Lower lobe of right lung (tissue), 2 donors: Measurements from ENCODE around the gene DYNC1I2. TPM values are rescaled to one million over a fixed set of nuclear protein-coding genes. Genes with fewer than 3 reads are reported as not detected.

Experiments
- ATAC-seq, 2 donors: fragments of 200-7000 bp; cut with Tn5 transposase; one replicate each; pipeline ENCODE4 v1.9.1; 2020 to 2022; ENCODE audit warnings: mild to moderate bottlenecking in 2 of 2, moderate library complexity in 2 of 2
- DNase-seq: peaks from one replicate; pipeline ENCODE4 v3.0.0-alpha.2; 2020
- H3K27ac ChIP-seq: fragments of 200-600 bp; one replicate; pipeline ENCODE4 v1.8.0; 2022
- H3K27me3 ChIP-seq: fragments of 200-600 bp; one replicate; pipeline ENCODE4 v1.8.0; 2022; ENCODE audit warnings: low read depth
- H3K36me3 ChIP-seq: fragments of 200-600 bp; one replicate; pipeline ENCODE4 v1.8.0; 2022; ENCODE audit warnings: mild to moderate bottlenecking
- H3K4me1 ChIP-seq: fragments of 200-600 bp; one replicate; pipeline ENCODE4 v1.8.0; 2022
- H3K4me3 ChIP-seq: fragments of 200-600 bp; one replicate; pipeline ENCODE4 v1.8.0; 2022; ENCODE audit warnings: mild to moderate bottlenecking
- H3K9me3 ChIP-seq: fragments of 200-600 bp; one replicate; pipeline ENCODE4 v1.8.0; 2022
- intact Hi-C: fragments of 100-400 bp; cut with DNase I; formaldehyde crosslinking; loops from one replicate; pipeline ENCODE4 v1.11.0; 2022
- total RNA-seq: library from RNA; stranded (reverse); fragmentation: NEBNext Ultra II Directional; extraction: Animal tissue kit (Norgen Biotek cat#: 25700); gene quantifications from one replicate; pipeline ENCODE4 v1.2.1, GENCODE V29; 2021
- TF ChIP-seq, protein P1 (sequence below): fragments of 200-600 bp; IDR thresholded peaks from one replicate; pipeline ENCODE4 v1.8.0; 2022; ENCODE audit warnings: antibody characterized with exemption, mild to moderate bottlenecking
- donor health status: DM: no; HTN: yes; CAD: no; lungs with severe emphysema.

DYNC1I2 gene
- total RNA-seq, 1 donor from 2014 or later, result 77.2 TPM

DNA sequence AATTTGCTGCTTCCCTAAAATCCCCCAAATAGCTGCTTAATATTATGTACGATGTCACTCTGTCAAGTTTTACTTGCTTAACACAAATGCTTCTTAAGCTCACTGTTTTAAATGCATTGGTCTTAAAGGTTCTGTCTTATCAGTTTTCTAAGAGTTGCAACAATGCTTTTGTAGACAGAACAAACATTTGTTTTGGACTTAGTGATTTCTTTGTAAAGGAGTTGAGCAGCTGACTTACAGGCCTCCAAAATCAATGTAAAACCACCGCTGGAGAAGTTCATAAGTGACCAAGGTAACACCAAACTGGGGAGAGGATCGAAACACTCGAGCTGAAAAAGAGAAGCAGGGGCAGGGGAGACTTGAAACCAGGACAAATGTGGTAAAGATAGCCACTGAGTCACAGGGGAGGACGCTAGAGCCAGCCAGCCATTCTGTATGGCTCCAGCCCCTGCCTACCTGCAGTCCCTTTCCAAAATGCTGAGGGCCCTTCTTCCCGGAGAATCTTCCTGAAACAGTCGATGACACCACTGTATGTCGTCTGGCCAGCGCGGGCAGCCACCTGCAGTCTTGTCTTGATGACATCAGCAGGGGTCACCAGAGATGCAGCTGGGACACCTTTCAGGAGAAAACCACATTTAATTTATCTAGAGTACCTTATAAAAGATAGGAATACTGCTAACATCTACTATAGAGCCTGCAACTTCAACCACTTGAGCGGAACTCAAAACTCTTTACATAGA lies 100.2 kb downstream of the DYNC1I2 start:
- TF ChIP-seq, protein P1, sequence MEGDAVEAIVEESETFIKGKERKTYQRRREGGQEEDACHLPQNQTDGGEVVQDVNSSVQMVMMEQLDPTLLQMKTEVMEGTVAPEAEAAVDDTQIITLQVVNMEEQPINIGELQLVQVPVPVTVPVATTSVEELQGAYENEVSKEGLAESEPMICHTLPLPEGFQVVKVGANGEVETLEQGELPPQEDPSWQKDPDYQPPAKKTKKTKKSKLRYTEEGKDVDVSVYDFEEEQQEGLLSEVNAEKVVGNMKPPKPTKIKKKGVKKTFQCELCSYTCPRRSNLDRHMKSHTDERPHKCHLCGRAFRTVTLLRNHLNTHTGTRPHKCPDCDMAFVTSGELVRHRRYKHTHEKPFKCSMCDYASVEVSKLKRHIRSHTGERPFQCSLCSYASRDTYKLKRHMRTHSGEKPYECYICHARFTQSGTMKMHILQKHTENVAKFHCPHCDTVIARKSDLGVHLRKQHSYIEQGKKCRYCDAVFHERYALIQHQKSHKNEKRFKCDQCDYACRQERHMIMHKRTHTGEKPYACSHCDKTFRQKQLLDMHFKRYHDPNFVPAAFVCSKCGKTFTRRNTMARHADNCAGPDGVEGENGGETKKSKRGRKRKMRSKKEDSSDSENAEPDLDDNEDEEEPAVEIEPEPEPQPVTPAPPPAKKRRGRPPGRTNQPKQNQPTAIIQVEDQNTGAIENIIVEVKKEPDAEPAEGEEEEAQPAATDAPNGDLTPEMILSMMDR, result no peak
- H3K36me3 ChIP-seq, result peaks cover 79% of the 10 kb centered on the region
- DNase-seq (no peak), ATAC-seq (no peak)
- H3K4me3 ChIP-seq, result no peak overlapping the region
- no peak overlapping the region for H3K27ac ChIP-seq
- no peaks in the 10 kb centered on the region for H3K9me3 ChIP-seq
- intact Hi-C loops, result no loop called here
- no peaks in the 10 kb centered on the region for H3K4me1 ChIP-seq
- H3K27me3 ChIP-seq, result no peaks in the 10 kb centered on the region

DNA sequence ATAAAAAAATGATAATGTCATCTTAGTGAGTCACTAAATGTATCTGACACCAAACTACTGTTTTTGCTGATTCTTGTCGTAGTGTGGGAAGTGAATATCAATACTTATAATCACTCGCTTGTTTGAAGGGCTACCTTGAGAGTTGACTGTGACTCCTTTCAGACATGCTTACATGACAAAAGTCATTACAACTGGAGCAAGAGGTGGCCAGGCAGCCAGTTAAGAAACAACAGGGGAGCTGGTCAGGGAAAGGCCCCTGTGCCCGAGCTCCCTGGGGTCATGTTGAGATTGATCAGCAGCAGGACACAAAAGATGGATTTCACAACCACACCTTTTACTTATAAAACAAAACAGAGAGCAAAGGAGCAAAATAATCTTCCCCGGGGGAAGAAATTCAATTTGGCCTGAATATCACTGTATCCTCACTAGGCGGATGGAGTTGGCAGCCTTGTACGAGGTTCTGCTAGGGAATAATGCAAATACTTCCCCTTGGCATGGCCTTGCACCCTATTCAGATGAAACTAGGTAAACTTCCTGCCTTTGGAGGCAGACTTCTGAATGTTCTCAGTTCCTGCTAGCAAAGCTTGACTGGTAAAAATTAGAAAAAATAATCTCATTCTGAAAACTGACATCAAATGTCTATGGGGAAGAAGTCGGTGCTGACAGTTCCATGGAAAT lies 101.2 kb downstream of the DYNC1I2 start:
- Histone ChIP-seq H3K4me1 (no peaks in the 10 kb centered on the region), H3K9me3 (no peaks in the 10 kb centered on the region), H3K27me3 (no peaks in the 10 kb centered on the region), H3K4me3 (no peak overlapping the region), H3K36me3 (peaks cover 85% of the 10 kb centered on the region), H3K27ac (no peak overlapping the region)
- DNase-seq, result no peak
- TF ChIP-seq, protein P1, result no peak
- intact Hi-C loops, result no loop called here
- no peak for ATAC-seq

GRCh38 chr2:171789956-171790355 lies 102.7 kb downstream of the DYNC1I2 start:
- no peaks in the 10 kb centered on the region for H3K4me1 ChIP-seq
- ATAC-seq, result no peak
- TF ChIP-seq, protein P1, result no peak
- no peak for DNase-seq
- no peak overlapping the region for H3K4me3 ChIP-seq
- H3K36me3 ChIP-seq, result peaks cover 70% of the 10 kb centered on the region
- no peaks in the 10 kb centered on the region for H3K9me3 ChIP-seq
- no peaks in the 10 kb centered on the region for H3K27me3 ChIP-seq
- intact Hi-C loops, result no loop called here
- no peak overlapping the region for H3K27ac ChIP-seq

- TF ChIP-seq, protein P1, result no peak
- Histone ChIP-seq H3K4me3 (no peak overlapping the region), H3K36me3 (peaks cover 56% of the 10 kb centered on the region), H3K27me3 (no peaks in the 10 kb centered on the region), H3K27ac (no peak overlapping the region), H3K9me3 (no peaks in the 10 kb centered on the region), H3K4me1 (no peaks in the 10 kb centered on the region)
- ATAC-seq (no peak), DNase-seq (no peak)
- intact Hi-C loops, result no loop called here
Observed at GRCh38 chr2:171791361-171791760, 104.1 kb downstream of the DYNC1I2 start.

DNA sequence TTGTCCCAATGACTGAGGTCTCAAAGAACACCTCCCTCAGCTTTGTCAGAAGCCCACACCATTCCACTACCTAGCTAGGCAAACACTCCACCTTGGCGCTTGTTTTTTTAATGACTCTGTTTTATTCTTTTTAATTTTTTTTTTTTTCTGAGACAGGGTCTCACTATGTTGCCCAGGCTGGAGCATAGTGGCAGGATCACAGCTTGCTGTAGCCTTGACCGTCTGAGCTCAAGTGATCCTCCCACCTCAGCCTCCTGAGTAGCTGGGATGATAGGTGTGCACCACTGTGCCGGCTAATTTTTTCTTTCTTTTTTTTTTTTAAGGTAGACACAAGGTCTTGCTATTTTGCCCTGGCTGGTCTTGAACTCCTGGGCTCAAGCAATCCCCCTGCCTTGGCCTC lies 104.9 kb downstream of the DYNC1I2 start:
- TF ChIP-seq, protein P1, result no peak
- Histone ChIP-seq H3K9me3 (no peaks in the 10 kb centered on the region), H3K27me3 (no peaks in the 10 kb centered on the region), H3K27ac (no peak overlapping the region), H3K4me3 (no peak overlapping the region), H3K4me1 (no peaks in the 10 kb centered on the region), H3K36me3 (peaks cover 48% of the 10 kb centered on the region)
- ATAC-seq (no peak), DNase-seq (no peak)
- intact Hi-C loops, result no loop called here
